ENCODE results near the gene HSPA8.

GRCh38 chr11:123104697-123105096 lies 42.8 kb upstream of the HSPA8 start:
- TF ChIP-seq CTCF (conservative IDR thresholded peaks at IDR 0.05; ENCODE audit: low read length): no peak
- TF ChIP-seq EZH2phosphoT487 (IDR thresholded peaks at IDR 0.05; ENCODE audit: borderline replicate concordance, low read depth, low read length): no peak

Data from OCI-LY7 (cell line).